ENCODE measurements around the gene CCNG2. TPM values are rescaled to one million over a fixed set of nuclear protein-coding genes. Genes with fewer than 3 reads are reported as not detected.

The CCNG2 gene
- total and polyA plus RNA-seq, 4 donors, result 1.2 to 10.8 (median 4.1) TPM

DNA sequence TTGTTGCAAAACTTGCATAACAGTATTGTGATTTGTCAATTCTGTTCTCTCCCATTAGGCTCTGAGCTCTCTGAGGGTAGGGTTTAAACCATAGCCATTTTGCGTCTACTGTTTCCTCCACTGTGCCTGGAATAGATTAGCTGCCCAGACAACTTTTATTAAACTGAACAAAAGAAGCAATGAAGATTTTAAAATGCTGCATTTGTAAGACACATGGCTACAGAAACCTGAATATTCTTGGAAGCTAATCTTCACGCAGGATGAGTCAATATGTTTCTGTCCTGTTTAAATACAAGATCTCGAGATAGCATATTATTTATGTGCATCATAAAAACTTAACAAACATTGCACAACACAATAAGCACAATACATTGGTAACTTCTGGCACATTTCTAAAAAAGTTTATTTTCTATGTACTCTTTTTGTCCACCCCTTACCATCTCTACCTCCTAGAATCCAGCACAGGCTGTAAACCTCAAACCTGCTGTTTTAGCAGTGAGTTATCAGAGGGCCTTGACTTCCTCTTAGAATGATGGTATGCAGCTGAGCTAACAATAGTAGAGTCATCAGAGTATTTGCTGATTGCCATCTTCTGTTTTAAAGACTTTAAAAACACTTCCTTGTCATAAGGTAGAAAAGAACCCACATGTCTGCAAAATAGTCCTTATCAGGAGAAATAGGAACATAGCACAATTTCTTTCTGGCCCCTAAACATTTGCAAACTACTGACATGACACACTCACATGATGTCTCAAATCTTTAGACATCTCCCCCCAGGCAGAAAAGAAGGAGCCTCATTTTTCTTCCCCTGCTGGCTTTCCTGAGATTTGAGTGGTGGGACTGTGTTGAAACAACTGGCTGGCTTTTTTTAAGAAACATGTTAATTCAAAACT, 10.6 kb upstream of the CCNG2 start:
- TF ChIP-seq, protein P1, sequence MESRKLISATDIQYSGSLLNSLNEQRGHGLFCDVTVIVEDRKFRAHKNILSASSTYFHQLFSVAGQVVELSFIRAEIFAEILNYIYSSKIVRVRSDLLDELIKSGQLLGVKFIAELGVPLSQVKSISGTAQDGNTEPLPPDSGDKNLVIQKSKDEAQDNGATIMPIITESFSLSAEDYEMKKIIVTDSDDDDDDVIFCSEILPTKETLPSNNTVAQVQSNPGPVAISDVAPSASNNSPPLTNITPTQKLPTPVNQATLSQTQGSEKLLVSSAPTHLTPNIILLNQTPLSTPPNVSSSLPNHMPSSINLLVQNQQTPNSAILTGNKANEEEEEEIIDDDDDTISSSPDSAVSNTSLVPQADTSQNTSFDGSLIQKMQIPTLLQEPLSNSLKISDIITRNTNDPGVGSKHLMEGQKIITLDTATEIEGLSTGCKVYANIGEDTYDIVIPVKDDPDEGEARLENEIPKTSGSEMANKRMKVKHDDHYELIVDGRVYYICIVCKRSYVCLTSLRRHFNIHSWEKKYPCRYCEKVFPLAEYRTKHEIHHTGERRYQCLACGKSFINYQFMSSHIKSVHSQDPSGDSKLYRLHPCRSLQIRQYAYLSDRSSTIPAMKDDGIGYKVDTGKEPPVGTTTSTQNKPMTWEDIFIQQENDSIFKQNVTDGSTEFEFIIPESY (IDR thresholded peaks at IDR 0.05), result no peak
- no peak for TF ChIP-seq RAD21 (IDR thresholded peaks at IDR 0.05)
- TF ChIP-seq FOXA2 (IDR thresholded peaks at IDR 0.05), result no peak
- no peak for TF ChIP-seq FOXA1 (IDR thresholded peaks at IDR 0.05)
- no peak for TF ChIP-seq JUND (IDR thresholded peaks at IDR 0.05)
- no peak for TF ChIP-seq HNF4G (IDR thresholded peaks at IDR 0.05)
- no peaks in the 10 kb centered on the region for H3K9me3 ChIP-seq (ENCODE audit: control insufficient read depth in 4 of 4, low read length in 3 of 4)
- no peak overlapping the region for H3K27ac ChIP-seq (ENCODE audit: low read depth in 1 of 2, low read length in 2 of 2)
- peaks cover 0 to 2% (median 0%) of the 10 kb centered on the region in 4 donors for H3K4me1 ChIP-seq (ENCODE audit: control insufficient read depth in 4 of 4, insufficient read depth in 4 of 4, low read length in 3 of 4)
- H3K4me3 ChIP-seq (ENCODE audit: low read depth in 1 of 3, low read length in 3 of 3), result no peak overlapping the region
- no peak overlapping the region for H3K9ac ChIP-seq (ENCODE audit: low read depth in 1 of 2, low read length in 2 of 2)
- H3K27me3 ChIP-seq (ENCODE audit: control insufficient read depth in 4 of 4, insufficient read depth in 4 of 4, low read length in 3 of 4), result no peaks in the 10 kb centered on the region
- WGBS, result 70% methylated on average over 3 of the region's 3 CpGs
- no peak for DNase-seq (ENCODE audit: low spot score)
- H3K36me3 ChIP-seq (ENCODE audit: control insufficient read depth in 4 of 4, insufficient read depth in 3 of 4, low read depth in 1 of 4, low read length in 3 of 4), result no peaks in the 10 kb centered on the region

DNA sequence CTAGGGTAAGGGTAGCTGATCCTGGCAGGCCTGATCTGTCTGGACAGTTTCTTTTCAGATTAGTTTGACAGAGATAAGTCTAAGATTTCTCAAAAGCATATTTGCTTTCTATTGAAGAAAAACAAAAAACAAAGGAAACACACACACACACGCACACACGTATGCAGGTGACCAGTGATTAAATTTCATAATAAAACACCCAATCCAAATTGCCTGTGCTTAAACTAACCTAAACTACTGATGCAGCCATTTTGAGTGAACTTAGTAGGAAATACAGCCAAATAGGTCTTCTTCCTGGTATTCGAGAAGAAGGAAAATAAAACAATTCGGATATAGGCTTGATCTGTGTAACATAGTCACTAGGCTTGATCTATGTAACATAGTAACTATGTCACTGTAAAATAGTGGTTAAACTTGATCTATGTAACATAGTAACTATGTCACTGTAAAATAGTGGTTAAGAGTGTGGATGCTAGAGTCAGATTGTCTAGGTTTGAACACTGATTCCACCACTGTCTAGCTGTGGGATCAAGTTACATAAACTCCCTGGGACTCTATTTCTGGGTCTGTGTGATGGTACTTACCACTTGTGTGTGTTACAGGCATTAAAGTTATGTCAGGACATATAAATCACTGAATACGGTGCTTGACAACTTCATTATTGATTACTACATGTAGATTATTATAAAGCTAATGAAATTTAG, 9.8 kb upstream of the CCNG2 start:
- H3K27me3 ChIP-seq (ENCODE audit: control insufficient read depth in 4 of 4, insufficient read depth in 4 of 4, low read length in 3 of 4), result no peaks in the 10 kb centered on the region
- H3K36me3 ChIP-seq (ENCODE audit: control insufficient read depth in 4 of 4, insufficient read depth in 3 of 4, low read depth in 1 of 4, low read length in 3 of 4), result no peaks in the 10 kb centered on the region
- 87% methylated on average over 5 of the region's 5 CpGs for WGBS
- H3K4me3 ChIP-seq (ENCODE audit: low read depth in 1 of 3, low read length in 3 of 3), result no peak overlapping the region
- H3K4me1 ChIP-seq (ENCODE audit: control insufficient read depth in 4 of 4, insufficient read depth in 4 of 4, low read length in 3 of 4), result peaks cover 0 to 2% (median 0%) of the 10 kb centered on the region in 4 donors
- TF ChIP-seq GABPA (IDR thresholded peaks at IDR 0.05 in 1 of 2, conservative IDR thresholded peaks at IDR 0.05 in 1 of 2) (no peak), EGR1 (IDR thresholded peaks at IDR 0.05; ENCODE audit: low read depth in 2 of 2) (no peak), SP1 (IDR thresholded peaks at IDR 0.05) (no peak), JUND (IDR thresholded peaks at IDR 0.05) (no peak), RAD21 (IDR thresholded peaks at IDR 0.05) (no peak), YY1 (IDR thresholded peaks at IDR 0.05) (no peak), NR2F2 (IDR thresholded peaks at IDR 0.05) (no peak), HNF4G (IDR thresholded peaks at IDR 0.05) (no peak), HNF4A (conservative IDR thresholded peaks at IDR 0.05) (no peak)
- TF ChIP-seq, protein P2, sequence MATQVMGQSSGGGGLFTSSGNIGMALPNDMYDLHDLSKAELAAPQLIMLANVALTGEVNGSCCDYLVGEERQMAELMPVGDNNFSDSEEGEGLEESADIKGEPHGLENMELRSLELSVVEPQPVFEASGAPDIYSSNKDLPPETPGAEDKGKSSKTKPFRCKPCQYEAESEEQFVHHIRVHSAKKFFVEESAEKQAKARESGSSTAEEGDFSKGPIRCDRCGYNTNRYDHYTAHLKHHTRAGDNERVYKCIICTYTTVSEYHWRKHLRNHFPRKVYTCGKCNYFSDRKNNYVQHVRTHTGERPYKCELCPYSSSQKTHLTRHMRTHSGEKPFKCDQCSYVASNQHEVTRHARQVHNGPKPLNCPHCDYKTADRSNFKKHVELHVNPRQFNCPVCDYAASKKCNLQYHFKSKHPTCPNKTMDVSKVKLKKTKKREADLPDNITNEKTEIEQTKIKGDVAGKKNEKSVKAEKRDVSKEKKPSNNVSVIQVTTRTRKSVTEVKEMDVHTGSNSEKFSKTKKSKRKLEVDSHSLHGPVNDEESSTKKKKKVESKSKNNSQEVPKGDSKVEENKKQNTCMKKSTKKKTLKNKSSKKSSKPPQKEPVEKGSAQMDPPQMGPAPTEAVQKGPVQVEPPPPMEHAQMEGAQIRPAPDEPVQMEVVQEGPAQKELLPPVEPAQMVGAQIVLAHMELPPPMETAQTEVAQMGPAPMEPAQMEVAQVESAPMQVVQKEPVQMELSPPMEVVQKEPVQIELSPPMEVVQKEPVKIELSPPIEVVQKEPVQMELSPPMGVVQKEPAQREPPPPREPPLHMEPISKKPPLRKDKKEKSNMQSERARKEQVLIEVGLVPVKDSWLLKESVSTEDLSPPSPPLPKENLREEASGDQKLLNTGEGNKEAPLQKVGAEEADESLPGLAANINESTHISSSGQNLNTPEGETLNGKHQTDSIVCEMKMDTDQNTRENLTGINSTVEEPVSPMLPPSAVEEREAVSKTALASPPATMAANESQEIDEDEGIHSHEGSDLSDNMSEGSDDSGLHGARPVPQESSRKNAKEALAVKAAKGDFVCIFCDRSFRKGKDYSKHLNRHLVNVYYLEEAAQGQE (IDR thresholded peaks at IDR 0.05), result no peak
- TF ChIP-seq, protein P3, sequence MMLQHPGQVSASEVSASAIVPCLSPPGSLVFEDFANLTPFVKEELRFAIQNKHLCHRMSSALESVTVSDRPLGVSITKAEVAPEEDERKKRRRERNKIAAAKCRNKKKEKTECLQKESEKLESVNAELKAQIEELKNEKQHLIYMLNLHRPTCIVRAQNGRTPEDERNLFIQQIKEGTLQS (IDR thresholded peaks at IDR 0.05), result no peak
- TF ChIP-seq, protein P4, sequence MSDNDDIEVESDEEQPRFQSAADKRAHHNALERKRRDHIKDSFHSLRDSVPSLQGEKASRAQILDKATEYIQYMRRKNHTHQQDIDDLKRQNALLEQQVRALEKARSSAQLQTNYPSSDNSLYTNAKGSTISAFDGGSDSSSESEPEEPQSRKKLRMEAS (IDR thresholded peaks at IDR 0.05), result no peak
- DNase-seq (ENCODE audit: low spot score), result no peak
- H3K9ac ChIP-seq (ENCODE audit: low read depth in 1 of 2, low read length in 2 of 2), result no peak overlapping the region
- H3K27ac ChIP-seq (ENCODE audit: low read depth in 1 of 2, low read length in 2 of 2), result no peak overlapping the region
- H3K9me3 ChIP-seq (ENCODE audit: control insufficient read depth in 4 of 4, low read length in 3 of 4), result no peaks in the 10 kb centered on the region
